ENCODE measurements around the gene P2RX7. TPM values are rescaled to one million over a fixed set of nuclear protein-coding genes. Genes with fewer than 3 reads are reported as not detected.

Gene P2RX7
- total RNA-seq, 2 experiments from 2014 or later = 0.13 to 0.48 TPM

DNA sequence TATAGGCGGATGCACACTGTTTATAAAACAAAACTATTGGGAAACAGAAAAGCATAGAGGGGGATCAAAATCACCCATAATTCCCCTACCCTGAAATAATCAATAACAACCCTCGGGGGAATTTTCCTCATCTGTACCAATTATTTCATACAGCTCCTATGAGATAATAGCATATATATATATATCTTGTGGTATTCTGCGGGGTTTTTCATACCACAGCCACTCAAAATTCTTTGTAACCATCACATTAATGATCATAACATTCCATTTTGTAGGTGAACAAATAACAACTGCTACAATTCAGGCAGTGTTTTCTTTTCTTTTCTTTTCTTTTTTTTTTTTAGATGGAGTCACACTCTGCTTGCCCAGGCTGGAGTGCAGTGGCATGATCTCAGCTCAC is 35.3 kb downstream of the P2RX7 start:
- TF ChIP-seq CTCF (conservative IDR thresholded peaks at IDR 0.05; ENCODE audit: low read length) (no peak), EZH2phosphoT487 (IDR thresholded peaks at IDR 0.05; ENCODE audit: borderline replicate concordance, low read depth, low read length) (no peak)
- H2AFZ ChIP-seq (ENCODE audit: low read length) = no peak overlapping the region
- ChIA-PET CTCF (ENCODE audit: unreplicated experiment) (no interaction called here), POLR2A (no interaction called here)
- no peaks in the 10 kb centered on the region for H3K79me2 ChIP-seq (ENCODE audit: insufficient read depth, low read depth, low read length)
- no peaks in the 10 kb centered on the region for H3K9me3 ChIP-seq (ENCODE audit: low read length)
- DNase-seq (ENCODE audit: low spot score) = no peak
- H3K4me2 ChIP-seq (ENCODE audit: low read length) = no peak overlapping the region
- no peaks in the 10 kb centered on the region for H3K4me1 ChIP-seq (ENCODE audit: insufficient read depth, low read length, poor library complexity, severe bottlenecking)
- no peaks in the 10 kb centered on the region for H3K36me3 ChIP-seq (ENCODE audit: insufficient read depth, low read length)
- no peaks in the 10 kb centered on the region for H4K20me1 ChIP-seq (ENCODE audit: insufficient read depth, low read length)
- BruUV-seq (replicated peaks) = no TSS peak
- intact Hi-C loops (cut with micrococcal nuclease; ENCODE audit: unreplicated experiment) = no loop called here
- no peak overlapping the region for H3K27ac ChIP-seq (ENCODE audit: low read depth, low read length, poor library complexity, severe bottlenecking)
- H3K9me2 ChIP-seq (ENCODE audit: insufficient read depth, low read length) = no peaks in the 10 kb centered on the region
- H3K4me3 ChIP-seq (ENCODE audit: low read depth, low read length, poor library complexity, severe bottlenecking) = no peak overlapping the region

DNA sequence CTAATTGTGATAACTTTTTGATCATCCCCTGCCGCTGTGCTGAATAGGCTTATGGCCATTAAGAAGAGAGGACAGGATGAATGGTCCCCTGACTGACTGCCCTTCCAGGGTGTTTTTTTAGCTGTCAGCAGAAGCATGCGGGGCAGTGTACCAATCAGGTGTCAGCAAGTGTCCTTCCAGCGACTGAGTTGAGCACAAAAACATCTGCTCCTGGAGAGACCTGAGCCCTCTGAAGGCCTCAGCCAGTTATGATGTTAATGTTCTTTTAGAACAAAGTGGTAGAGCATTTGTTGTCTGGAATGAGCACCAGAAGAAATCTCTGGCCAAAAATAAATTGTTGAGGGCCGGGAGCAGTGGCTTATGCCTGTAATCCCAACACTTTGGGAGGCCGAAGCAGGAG is 37.5 kb downstream of the P2RX7 start:
- TF ChIP-seq EZH2phosphoT487 (IDR thresholded peaks at IDR 0.05; ENCODE audit: borderline replicate concordance, low read depth, low read length) = no peak
- no peak for TF ChIP-seq CTCF (conservative IDR thresholded peaks at IDR 0.05; ENCODE audit: low read length)
- H3K4me2 ChIP-seq (ENCODE audit: low read length) = no peak overlapping the region
- no peaks in the 10 kb centered on the region for H3K9me2 ChIP-seq (ENCODE audit: insufficient read depth, low read length)
- no peaks in the 10 kb centered on the region for H4K20me1 ChIP-seq (ENCODE audit: insufficient read depth, low read length)
- peaks cover 12% of the 10 kb centered on the region for H3K4me1 ChIP-seq (ENCODE audit: insufficient read depth, low read length, poor library complexity, severe bottlenecking)
- ChIA-PET CTCF (ENCODE audit: unreplicated experiment) (interaction anchor here (0.6 kb wide), 1 partner anchor 192 kb away, joined by 3 read pairs; the partner anchor contains the start of gene HNF1A), POLR2A (no interaction called here)
- no peaks in the 10 kb centered on the region for H3K9me3 ChIP-seq (ENCODE audit: low read length)
- no peaks in the 10 kb centered on the region for H3K36me3 ChIP-seq (ENCODE audit: insufficient read depth, low read length)
- no peak overlapping the region for H3K4me3 ChIP-seq (ENCODE audit: low read depth, low read length, poor library complexity, severe bottlenecking)
- intact Hi-C loops (cut with micrococcal nuclease; ENCODE audit: unreplicated experiment) = no loop called here
- H2AFZ ChIP-seq (ENCODE audit: low read length) = no peak overlapping the region
- no peak for DNase-seq (ENCODE audit: low spot score)
- H3K79me2 ChIP-seq (ENCODE audit: insufficient read depth, low read depth, low read length) = no peaks in the 10 kb centered on the region
- BruUV-seq (replicated peaks) = no TSS peak
- H3K27ac ChIP-seq (ENCODE audit: low read depth, low read length, poor library complexity, severe bottlenecking) = no peak overlapping the region

- Histone ChIP-seq H3K9me3 (ENCODE audit: low read length) (no peaks in the 10 kb centered on the region), H3K4me3 (ENCODE audit: low read depth, low read length, poor library complexity, severe bottlenecking) (no peak overlapping the region), H3K36me3 (ENCODE audit: insufficient read depth, low read length) (no peaks in the 10 kb centered on the region), H3K9me2 (ENCODE audit: insufficient read depth, low read length) (no peaks in the 10 kb centered on the region), H3K4me1 (ENCODE audit: insufficient read depth, low read length, poor library complexity, severe bottlenecking) (peaks cover 18% of the 10 kb centered on the region), H3K27ac (ENCODE audit: low read depth, low read length, poor library complexity, severe bottlenecking) (no peak overlapping the region), H4K20me1 (ENCODE audit: insufficient read depth, low read length) (no peaks in the 10 kb centered on the region), H2AFZ (ENCODE audit: low read length) (no peak overlapping the region), H3K79me2 (ENCODE audit: insufficient read depth, low read depth, low read length) (no peaks in the 10 kb centered on the region), H3K4me2 (ENCODE audit: low read length) (no peak overlapping the region)
- TF ChIP-seq EZH2phosphoT487 (IDR thresholded peaks at IDR 0.05; ENCODE audit: borderline replicate concordance, low read depth, low read length) = no peak
- TF ChIP-seq CTCF (conservative IDR thresholded peaks at IDR 0.05; ENCODE audit: low read length) = no peak
- no peak for DNase-seq (ENCODE audit: low spot score)
- intact Hi-C loops (cut with micrococcal nuclease; ENCODE audit: unreplicated experiment) = no loop called here
- CTCF ChIA-PET (ENCODE audit: unreplicated experiment) = interaction anchor here (0.6 kb wide), 1 partner anchor 193 kb away, joined by 3 read pairs; the partner anchor contains the start of gene HNF1A
- no TSS peak for BruUV-seq (replicated peaks)
- POLR2A ChIA-PET = no interaction called here
Measured at GRCh38 chr12:121170611-121171260, 38.1 kb downstream of the P2RX7 start.
